SKM-1 treated with dmso at 0.1 percent for 144 hours (cell line): ENCODE data around the gene CPA5.
A peak's percentile ranks its signal among the peaks of the same experiment; 100 is the strongest.
"Not testable (repeated sequence)": the region's sequence is repeated elsewhere in the genome, so short reads cannot be mapped to it uniquely, and the experiment has no call there.

Experiments used
- DNase-seq: peaks from one replicate; lab custom pipeline; 2025; ENCODE audit not compliant: unreplicated experiment; lab: John Stamatoyannopoulos, UW

CPA5 gene

GRCh38 chr7:130374507-130374906 is 29.9 kb downstream of the CPA5 start:
- no peak for DNase-seq

GRCh38 chr7:130376461-130376860 is 31.8 kb downstream of the CPA5 start:
- DNase-seq = not testable (repeated sequence)

GRCh38 chr7:130377178-130377577 is 32.6 kb downstream of the CPA5 start:
- no peak for DNase-seq

GRCh38 chr7:130379019-130379418 is 34.4 kb downstream of the CPA5 start:
- no peak for DNase-seq

GRCh38 chr7:130379532-130379920 is 34.9 kb downstream of the CPA5 start:
- DNase-seq = no peak

- no peak for DNase-seq
Observed at GRCh38 chr7:130379921-130380860, 35.6 kb downstream of the CPA5 start, which contains the start of gene CPA1. Gene CPA1 (plus strand): TSS chr7:130380494. CDS start chr7:130380521, 27 bp downstream.

- no peak for DNase-seq
Observed at GRCh38 chr7:130380861-130381455, 36.3 kb downstream of the CPA5 start.

GRCh38 chr7:130381468-130382312 is 37.1 kb downstream of the CPA5 start:
- no peak for DNase-seq

GRCh38 chr7:130383187-130383980 is 38.8 kb downstream of the CPA5 start:
- DNase-seq = no peak

GRCh38 chr7:130384371-130384801 is 39.8 kb downstream of the CPA5 start:
- DNase-seq = no peak

- DNase-seq = no peak
Observed at GRCh38 chr7:130384841-130385599, 40.4 kb downstream of the CPA5 start.

GRCh38 chr7:130385600-130386066 is 41.0 kb downstream of the CPA5 start:
- no peak for DNase-seq

- DNase-seq = no peak
Observed at GRCh38 chr7:130386876-130387275, 42.3 kb downstream of the CPA5 start.

- no peak for DNase-seq
Observed at GRCh38 chr7:130387306-130387627, 42.7 kb downstream of the CPA5 start.

- no peak for DNase-seq
Observed at GRCh38 chr7:130387628-130388403, 43.2 kb downstream of the CPA5 start.

GRCh38 chr7:130388671-130389070 is 44.1 kb downstream of the CPA5 start:
- DNase-seq = no peak

- no peak for DNase-seq
Observed at GRCh38 chr7:130390486-130390885, 45.9 kb downstream of the CPA5 start.

GRCh38 chr7:130393101-130393561 is 48.5 kb downstream of the CPA5 start:
- peak; percentile 25 for DNase-seq

- DNase-seq = peak; percentile 33
Observed at GRCh38 chr7:130393841-130394411, 49.3 kb downstream of the CPA5 start.
